Endothelial cell (in vitro differentiated cells): ENCODE data around the gene SFXN1. TPM values are rescaled to one million over a fixed set of nuclear protein-coding genes. Genes with fewer than 3 reads are reported as not detected.
"Not testable (repeated sequence)": the region's sequence is repeated elsewhere in the genome, so short reads cannot be mapped to it uniquely, and the experiment has no call there.

Experiments used
- DNase-seq: peaks from one replicate; pipeline ENCODE4 v3.0.0; 2021; ENCODE audit warnings: low spot score
- H3K27ac Mint-ChIP-seq: one replicate; pipeline ENCODE4 v1.8.0; 2021; ENCODE audit warnings: mixed read lengths, inconsistent platforms; ENCODE audit not compliant: unreplicated experiment
- H3K27me3 Mint-ChIP-seq: one replicate; pipeline ENCODE4 v1.8.0; 2021; ENCODE audit warnings: mild to moderate bottlenecking, moderate library complexity, mixed read lengths, inconsistent platforms; ENCODE audit not compliant: unreplicated experiment
- H3K36me3 Mint-ChIP-seq: one replicate; pipeline ENCODE4 v1.8.0; 2021; ENCODE audit warnings: mild to moderate bottlenecking, low read depth, mixed read lengths, inconsistent platforms; ENCODE audit not compliant: unreplicated experiment
- H3K4me1 Mint-ChIP-seq: one replicate; pipeline ENCODE4 v1.8.0; 2021; ENCODE audit warnings: mild to moderate bottlenecking, mixed read lengths, inconsistent platforms; ENCODE audit not compliant: unreplicated experiment
- H3K4me3 Mint-ChIP-seq: one replicate; pipeline ENCODE4 v1.8.0; 2021; ENCODE audit warnings: mild to moderate bottlenecking, mixed read lengths, inconsistent platforms; ENCODE audit not compliant: unreplicated experiment
- H3K9me3 Mint-ChIP-seq: one replicate; pipeline ENCODE4 v1.8.0; 2021; ENCODE audit warnings: mixed read lengths, inconsistent platforms; ENCODE audit not compliant: unreplicated experiment
- total RNA-seq: library from RNA; stranded (reverse); fragmentation: NEBNext Ultra II Directional; extraction: Animal tissue kit (Norgen Biotek cat#: 25700); gene quantifications from one replicate; pipeline ENCODE4 v1.2.1, GENCODE V29; 2021; ENCODE audit not compliant: unreplicated experiment
- TF ChIP-seq, protein P1 (sequence below): fragments of 200-600 bp; sonication (generic); IDR thresholded peaks from one replicate; pipeline ENCODE4 v1.5.0; 2021; ENCODE audit warnings: antibody characterized with exemption; ENCODE audit not compliant: unreplicated experiment

Gene SFXN1
- total RNA-seq, 1 donor from 2014 or later = 53.9 TPM

DNA sequence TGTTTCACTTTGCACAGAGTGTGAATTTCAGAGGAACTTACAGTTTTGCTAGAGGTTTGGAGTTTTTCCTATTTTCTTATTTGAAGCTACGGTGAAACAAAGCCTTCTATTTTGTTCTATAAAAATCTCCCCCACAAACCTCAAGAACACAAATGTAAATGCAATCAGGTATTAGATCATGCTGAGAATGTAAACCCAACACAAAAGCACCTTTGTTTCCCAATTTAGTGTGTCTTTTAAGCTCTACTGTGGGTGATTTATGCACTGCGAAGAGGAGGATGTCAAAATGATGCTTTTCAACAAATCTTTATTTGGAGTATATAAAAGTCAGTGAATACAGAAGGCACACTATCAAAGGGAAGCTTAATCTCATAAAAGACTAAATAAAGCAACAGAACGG lies 30.1 kb upstream of the SFXN1 start:
- no peak overlapping the region for H3K4me3 Mint-ChIP-seq
- H3K9me3 Mint-ChIP-seq = no peaks in the 10 kb centered on the region
- H3K27me3 Mint-ChIP-seq = peaks cover 8% of the 10 kb centered on the region
- no peak overlapping the region for H3K27ac Mint-ChIP-seq
- DNase-seq = no peak
- no peaks in the 10 kb centered on the region for H3K36me3 Mint-ChIP-seq
- peaks cover 4% of the 10 kb centered on the region for H3K4me1 Mint-ChIP-seq
- TF ChIP-seq, protein P1, sequence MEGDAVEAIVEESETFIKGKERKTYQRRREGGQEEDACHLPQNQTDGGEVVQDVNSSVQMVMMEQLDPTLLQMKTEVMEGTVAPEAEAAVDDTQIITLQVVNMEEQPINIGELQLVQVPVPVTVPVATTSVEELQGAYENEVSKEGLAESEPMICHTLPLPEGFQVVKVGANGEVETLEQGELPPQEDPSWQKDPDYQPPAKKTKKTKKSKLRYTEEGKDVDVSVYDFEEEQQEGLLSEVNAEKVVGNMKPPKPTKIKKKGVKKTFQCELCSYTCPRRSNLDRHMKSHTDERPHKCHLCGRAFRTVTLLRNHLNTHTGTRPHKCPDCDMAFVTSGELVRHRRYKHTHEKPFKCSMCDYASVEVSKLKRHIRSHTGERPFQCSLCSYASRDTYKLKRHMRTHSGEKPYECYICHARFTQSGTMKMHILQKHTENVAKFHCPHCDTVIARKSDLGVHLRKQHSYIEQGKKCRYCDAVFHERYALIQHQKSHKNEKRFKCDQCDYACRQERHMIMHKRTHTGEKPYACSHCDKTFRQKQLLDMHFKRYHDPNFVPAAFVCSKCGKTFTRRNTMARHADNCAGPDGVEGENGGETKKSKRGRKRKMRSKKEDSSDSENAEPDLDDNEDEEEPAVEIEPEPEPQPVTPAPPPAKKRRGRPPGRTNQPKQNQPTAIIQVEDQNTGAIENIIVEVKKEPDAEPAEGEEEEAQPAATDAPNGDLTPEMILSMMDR = no peak

GRCh38 chr5:175452166-175452565 lies 26.2 kb upstream of the SFXN1 start:
- no peaks in the 10 kb centered on the region for H3K36me3 Mint-ChIP-seq
- DNase-seq = no peak
- H3K9me3 Mint-ChIP-seq = no peaks in the 10 kb centered on the region
- TF ChIP-seq, protein P1 = no peak
- no peak overlapping the region for H3K4me3 Mint-ChIP-seq
- no peaks in the 10 kb centered on the region for H3K4me1 Mint-ChIP-seq
- H3K27me3 Mint-ChIP-seq = peaks cover 3% of the 10 kb centered on the region
- no peak overlapping the region for H3K27ac Mint-ChIP-seq

DNA sequence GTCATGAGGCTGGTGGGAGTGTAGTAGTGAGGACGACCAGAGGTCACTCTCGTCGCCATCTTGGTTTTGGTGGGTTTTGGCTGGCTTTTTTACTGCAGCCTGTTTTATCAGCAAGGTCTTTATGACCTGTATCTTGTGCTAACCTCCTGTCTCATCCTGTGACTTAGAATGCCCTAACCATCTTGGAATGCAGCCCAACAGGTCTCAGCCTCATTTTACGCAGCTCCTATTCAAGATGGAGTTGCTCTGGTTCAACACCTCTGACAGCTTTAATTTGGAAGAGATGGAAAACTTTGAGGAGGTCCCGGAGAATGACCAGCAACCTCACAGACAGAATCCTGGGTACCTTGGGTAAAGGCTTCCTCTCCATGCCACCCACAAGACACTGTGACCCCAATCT lies 24.0 kb upstream of the SFXN1 start:
- not testable (repeated sequence) for H3K27me3 Mint-ChIP-seq, H3K4me1 Mint-ChIP-seq, H3K27ac Mint-ChIP-seq, H3K4me3 Mint-ChIP-seq, H3K9me3 Mint-ChIP-seq, H3K36me3 Mint-ChIP-seq, DNase-seq

GRCh38 chr5:175456105-175456742 lies 22.1 kb upstream of the SFXN1 start:
- no peaks in the 10 kb centered on the region for H3K9me3 Mint-ChIP-seq
- TF ChIP-seq, protein P1 = no peak

DNA sequence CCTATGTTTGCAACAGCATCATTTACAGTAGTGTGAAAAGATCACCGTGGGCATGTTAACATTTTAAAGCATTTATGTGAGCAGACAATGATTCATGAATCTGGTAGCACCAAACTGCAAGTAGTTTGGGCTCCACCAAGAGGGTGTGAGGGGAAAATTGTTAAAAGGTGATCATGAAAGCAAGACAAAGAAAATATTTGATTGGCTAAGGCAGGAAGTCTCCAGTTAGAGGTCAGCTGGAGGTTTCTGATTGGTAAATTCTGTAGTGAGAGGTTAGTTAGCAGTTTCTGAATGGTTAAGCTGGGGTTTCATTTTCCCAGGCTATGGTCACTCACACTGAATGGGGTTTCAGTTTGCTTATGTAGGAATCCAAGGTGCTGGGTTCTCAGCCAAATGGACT lies 20.9 kb upstream of the SFXN1 start:
- H3K4me1 Mint-ChIP-seq = no peaks in the 10 kb centered on the region
- no peak overlapping the region for H3K27ac Mint-ChIP-seq
- TF ChIP-seq, protein P1 = no peak
- DNase-seq = no peak
- peaks cover 2% of the 10 kb centered on the region for H3K27me3 Mint-ChIP-seq
- no peaks in the 10 kb centered on the region for H3K9me3 Mint-ChIP-seq
- H3K36me3 Mint-ChIP-seq = no peaks in the 10 kb centered on the region
- H3K4me3 Mint-ChIP-seq = no peak overlapping the region

More at GRCh38 chr5:175456105-175456742, 22.1 kb upstream of the SFXN1 start:
- Mint-ChIP-seq H3K27me3 (peaks cover 2% of the 10 kb centered on the region), H3K4me3 (no peak overlapping the region), H3K36me3 (no peaks in the 10 kb centered on the region), H3K4me1 (no peaks in the 10 kb centered on the region), H3K27ac (no peak overlapping the region)
- no peak for DNase-seq
